Lower leg skin (tissue), 4 donors: ENCODE results near the gene PIK3R1. TPM values are rescaled to one million over a fixed set of nuclear protein-coding genes. Genes with fewer than 3 reads are reported as not detected.

Experiments used
- DNase-seq, 2 donors: peaks; one replicate each; pipeline ENCODE4 v3.0.0-alpha.2; 2019; ENCODE audit warnings: low spot score in 2 of 2
- H3K4me3 ChIP-seq: fragments of 200-600 bp; sonication (generic); 2 replicates; pipeline ENCODE4 v1.5.1; 2017; ENCODE audit warnings: mild to moderate bottlenecking, low read depth; ENCODE audit not compliant: poor library complexity, severe bottlenecking
- CTCF ChIP-seq, 3 donors: fragments of 450-650 bp; IDR thresholded peaks; one replicate each; pipeline ENCODE4 v1.5.1; 2016; ENCODE audit warnings: antibody characterized with exemption in 3 of 3, mild to moderate bottlenecking in 3 of 3, moderate library complexity in 2 of 3
- POLR2A ChIP-seq, 2 donors: fragments of 450-650 bp; IDR thresholded peaks; one replicate each; pipeline ENCODE4 v1.6.1; 2016 to 2017; ENCODE audit warnings: antibody characterized with exemption in 2 of 2, mild to moderate bottlenecking in 1 of 2, moderate library complexity in 1 of 2
- WGBS, 2 donors: methylation state at CpG; one replicate each; pipeline ENCODE4 v1.1.5; 2018; 5-methylcytosine and 5-hydroxymethylcytosine counted together
- intact Hi-C: fragments of 100-400 bp; cut with DNase I; formaldehyde crosslinking; loops from one replicate; pipeline ENCODE4 v1.15.0; 2023; ENCODE audit warnings: low total_unique reads
- total RNA-seq, 4 donors: library from RNA; depleted of rRNA; stranded (reverse); fragments of >200 nt; gene quantifications; one replicate each; pipeline ENCODE4 v1.1.0, GENCODE V29; 2016

Gene PIK3R1
- total RNA-seq, 4 donors from 2014 or later, result 102 to 245 (median 137) TPM

- no peak for DNase-seq
- no peak overlapping the region for H3K4me3 ChIP-seq
- TF ChIP-seq POLR2A (IDR thresholded peaks at IDR 0.05) (no peak), CTCF (IDR thresholded peaks at IDR 0.05) (no peak)
- intact Hi-C loops, result no loop called here
- WGBS, 2 donors, result 93 to 95% methylated on average over 5 of the region's 5 CpGs
Measured at GRCh38 chr5:68189613-68190012, 25.9 kb upstream of the PIK3R1 start.

- DNase-seq, result no peak
- 97 to 100% methylated on average over 4 of the region's 4 CpGs for WGBS, 2 donors
- intact Hi-C loops, result no loop called here
- H3K4me3 ChIP-seq, result no peak overlapping the region
- TF ChIP-seq POLR2A (IDR thresholded peaks at IDR 0.05), result no peak
Measured at GRCh38 chr5:68190619-68191018, 24.9 kb upstream of the PIK3R1 start.

- no peak for DNase-seq
- 100% methylated on average over 1 of the region's 1 CpG for whole genome bisulfite sequencing, 2 donors
- TF ChIP-seq POLR2A (IDR thresholded peaks at IDR 0.05) (no peak), CTCF (IDR thresholded peaks at IDR 0.05) (no peak)
- no peak overlapping the region for H3K4me3 ChIP-seq
- intact Hi-C loops, result no loop called here
Measured at GRCh38 chr5:68191083-68191791, 24.3 kb upstream of the PIK3R1 start.

- intact Hi-C loops, result no loop called here
- no peak for DNase-seq
- TF ChIP-seq CTCF (IDR thresholded peaks at IDR 0.05), result no peak
- no peak for TF ChIP-seq POLR2A (IDR thresholded peaks at IDR 0.05)
- no peak overlapping the region for H3K4me3 ChIP-seq
- 95 to 98% methylated on average over 3 of the region's 3 CpGs for WGBS, 2 donors
Measured at GRCh38 chr5:68192679-68193060, 22.9 kb upstream of the PIK3R1 start.

- H3K4me3 ChIP-seq, result no peak overlapping the region
- WGBS, 2 donors, result 39 to 41% methylated on average over 3 of the region's 3 CpGs
- DNase-seq, result no peak
- TF ChIP-seq POLR2A (IDR thresholded peaks at IDR 0.05) (no peak), CTCF (IDR thresholded peaks at IDR 0.05) (no peak)
- intact Hi-C loops, result no loop called here
Measured at GRCh38 chr5:68193481-68194036, 22.0 kb upstream of the PIK3R1 start.

- no peak for TF ChIP-seq POLR2A (IDR thresholded peaks at IDR 0.05)
- TF ChIP-seq CTCF (IDR thresholded peaks at IDR 0.05), result no peak
- intact Hi-C loops, result no loop called here
- no peak for DNase-seq
- no peak overlapping the region for H3K4me3 ChIP-seq
- 55 to 70% methylated on average over 2 of the region's 2 CpGs for WGBS, 2 donors
Measured at GRCh38 chr5:68194386-68194785, 21.2 kb upstream of the PIK3R1 start.
